ENCODE measurements around the gene MYRIP.
A peak's percentile ranks its signal among the peaks of the same experiment; 100 is the strongest.

The MYRIP gene

DNA sequence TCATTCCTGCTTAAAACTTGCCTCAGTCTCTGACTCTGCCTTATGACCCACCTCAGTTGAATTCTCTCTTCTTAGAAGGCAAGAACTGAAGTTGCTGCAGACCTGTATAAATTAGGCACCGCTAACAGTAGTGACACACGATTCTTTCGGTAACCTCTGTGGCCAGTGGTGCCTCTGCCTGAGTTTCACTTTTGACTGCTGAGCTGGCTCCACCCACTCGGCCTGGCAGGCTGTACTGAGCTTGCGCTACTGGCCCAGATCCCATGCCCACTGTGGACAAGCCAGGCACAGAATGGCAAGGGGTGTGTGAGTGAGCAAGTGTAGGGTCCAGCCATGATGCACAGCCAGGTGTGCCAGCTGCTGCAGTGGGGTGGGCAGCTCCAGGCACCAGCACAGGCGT lies 481.0 kb downstream of the MYRIP start:
- DNase-seq (ENCODE audit: low read depth), result no peak

DNA sequence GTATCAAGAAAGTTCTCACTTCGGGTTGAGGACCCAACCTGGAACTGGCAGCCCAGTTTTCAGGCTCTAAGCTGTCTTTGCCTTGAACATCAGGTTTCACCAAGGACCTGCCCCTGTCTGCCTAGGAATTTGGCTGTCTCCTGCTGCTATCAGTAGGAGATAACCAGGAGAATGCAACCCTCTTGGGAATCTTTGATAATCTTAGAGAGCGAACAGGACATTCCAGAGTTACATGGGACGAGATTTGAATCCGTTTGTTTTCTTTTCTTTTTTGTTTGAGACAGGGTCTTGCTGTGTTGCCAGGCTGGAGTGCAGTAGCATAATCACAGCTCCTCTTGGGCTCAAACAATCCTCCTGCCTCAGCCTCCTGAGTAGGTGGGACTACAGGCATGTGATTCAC lies 482.1 kb downstream of the MYRIP start:
- DNase-seq (ENCODE audit: low read depth), result no peak

GRCh38 chr3:40292637-40293349 lies 483.4 kb downstream of the MYRIP start:
- DNase-seq (ENCODE audit: low read depth), result no peak

DNA sequence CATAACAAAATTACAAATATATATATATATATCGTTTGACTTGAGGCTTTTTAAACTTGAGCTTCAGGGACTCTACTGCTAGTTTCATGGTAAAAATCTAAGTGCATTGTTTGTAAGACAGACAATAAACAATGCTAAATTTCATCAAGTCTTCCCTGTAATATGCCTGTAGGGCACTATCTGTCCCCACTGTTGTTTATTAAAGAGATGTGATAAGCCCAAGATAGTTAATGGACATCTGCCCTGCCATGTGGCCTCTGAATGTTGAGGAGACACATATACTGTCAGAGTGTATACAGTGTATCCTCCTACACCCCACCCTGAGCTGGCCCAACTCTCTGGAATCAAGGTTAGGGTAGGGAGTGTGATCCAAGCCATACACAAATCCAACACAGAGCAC lies 485.0 kb downstream of the MYRIP start:
- DNase-seq (ENCODE audit: low read depth), result no peak

DNA sequence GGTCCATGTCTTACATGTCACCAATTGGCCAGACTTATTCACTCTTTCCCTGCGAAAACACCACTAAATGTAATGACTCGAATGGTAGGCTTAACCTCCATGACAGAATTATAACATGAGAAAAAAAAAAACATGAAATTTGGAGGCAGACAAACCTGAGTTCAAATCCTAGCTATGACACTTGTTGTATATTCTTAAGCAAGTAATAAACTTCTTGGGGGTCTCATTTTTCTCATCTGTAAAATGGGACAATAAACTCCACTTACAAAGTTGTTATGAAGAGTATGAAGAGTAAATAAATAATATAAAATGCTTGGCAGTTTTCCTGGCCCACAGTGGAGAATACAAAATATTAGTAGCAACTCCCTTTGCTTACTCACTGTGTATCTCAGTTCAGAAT lies 488.7 kb downstream of the MYRIP start:
- DNase-seq (ENCODE audit: low read depth), result no peak

DNA sequence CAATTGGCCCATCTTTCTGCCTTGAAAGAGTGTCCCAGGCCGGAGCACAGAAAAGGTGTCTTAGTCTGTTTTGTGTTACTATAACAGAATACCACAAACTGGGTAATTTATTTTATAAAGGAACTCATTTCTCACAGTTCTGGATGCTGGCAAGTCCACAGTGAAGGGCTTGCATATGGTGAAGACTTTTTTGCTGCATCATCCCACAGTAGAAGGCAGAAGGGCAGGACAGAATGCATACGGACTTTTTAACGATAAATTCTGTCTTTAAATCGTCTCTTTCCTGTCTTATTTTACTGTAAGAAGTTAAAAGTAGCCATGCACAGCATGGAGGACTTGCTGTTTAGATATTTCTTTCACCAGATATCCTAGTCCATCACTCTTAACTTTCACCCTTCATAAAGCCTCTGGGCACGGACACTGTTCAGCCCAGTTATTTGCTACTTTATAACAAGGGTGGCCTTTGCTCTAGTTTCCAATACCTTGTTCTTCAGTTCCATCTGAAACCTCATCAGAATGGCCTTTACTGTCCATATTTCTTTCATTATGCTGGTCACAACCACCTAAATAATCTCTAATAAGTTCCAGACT lies 489.8 kb downstream of the MYRIP start:
- no peak for DNase-seq (ENCODE audit: low read depth)

DNA sequence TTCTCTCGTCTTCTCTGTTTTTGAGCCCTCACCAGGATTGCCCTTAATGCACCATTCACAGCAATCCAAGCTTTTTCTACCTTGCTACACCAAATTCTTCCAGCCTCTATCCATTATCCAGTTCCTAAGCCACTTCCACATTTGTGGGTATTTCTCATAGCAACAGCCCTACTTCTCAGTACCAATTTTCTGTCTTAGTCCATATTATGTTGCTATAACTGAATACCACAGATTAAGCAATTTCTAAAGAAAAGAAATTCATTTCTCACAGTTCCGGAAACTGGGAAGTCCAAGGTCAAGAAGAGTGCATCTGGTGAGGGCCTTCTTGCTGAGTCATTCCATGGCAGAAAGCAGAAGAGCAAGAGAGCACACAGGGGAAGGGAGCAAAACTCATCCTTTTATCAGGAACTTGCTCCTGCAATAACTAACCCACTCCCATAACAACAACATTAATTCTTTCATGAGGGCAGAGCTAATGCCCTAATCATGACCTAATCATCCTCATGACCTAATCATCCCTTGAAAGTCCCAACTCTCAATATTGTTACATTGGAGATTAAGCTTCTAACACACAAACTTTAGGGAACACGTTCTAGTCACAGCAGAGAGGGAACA lies 490.4 kb downstream of the MYRIP start:
- no peak for DNase-seq (ENCODE audit: low read depth)

GRCh38 chr3:40302784-40303183 lies 493.4 kb downstream of the MYRIP start:
- no peak for DNase-seq (ENCODE audit: low read depth)

DNA sequence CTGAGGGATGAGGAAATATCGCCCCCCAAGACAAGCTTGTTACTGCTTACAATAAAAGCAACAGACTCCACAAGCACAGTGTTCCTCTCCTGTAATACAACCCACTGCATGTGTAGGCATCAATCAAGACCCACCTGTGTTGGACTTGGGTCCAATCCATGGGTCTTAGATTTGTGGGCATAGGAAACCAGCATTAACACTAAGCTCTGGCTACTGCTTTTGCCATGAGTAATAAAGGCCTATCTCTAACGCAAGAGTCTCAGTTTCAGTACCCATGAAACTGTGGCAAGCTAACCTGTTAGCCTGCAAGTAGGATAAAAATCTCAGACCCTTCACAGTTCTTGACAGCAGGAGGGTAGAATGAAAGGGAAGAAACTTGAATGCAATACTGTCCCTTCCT lies 494.9 kb downstream of the MYRIP start:
- no peak for DNase-seq (ENCODE audit: low read depth)

GRCh38 chr3:40306336-40306735 lies 496.9 kb downstream of the MYRIP start:
- no peak for DNase-seq (ENCODE audit: low read depth)

DNA sequence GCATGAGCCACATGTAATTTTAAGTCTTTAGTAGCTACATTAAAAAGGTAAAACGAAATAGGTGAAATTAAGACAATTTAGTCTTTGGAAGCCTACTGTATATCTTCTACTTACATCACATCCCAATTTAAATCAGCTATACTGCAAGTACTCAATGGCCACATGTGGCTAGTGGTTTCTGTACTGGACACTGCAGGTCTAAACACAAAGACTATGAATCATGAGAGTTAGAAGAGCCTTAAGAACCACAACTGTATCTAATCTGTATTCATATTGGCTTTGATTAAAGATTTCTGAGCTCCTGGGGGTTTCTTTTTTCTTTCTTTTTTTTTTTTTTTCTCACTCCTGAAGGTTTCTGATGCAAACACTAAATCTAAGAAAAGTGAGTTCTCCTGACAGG lies 497.8 kb downstream of the MYRIP start:
- DNase-seq (ENCODE audit: low read depth), result no peak

- no peak for DNase-seq (ENCODE audit: low read depth)
These were observed 499.5 kb downstream of the MYRIP start for GRCh38 chr3:40308725-40309417.

DNA sequence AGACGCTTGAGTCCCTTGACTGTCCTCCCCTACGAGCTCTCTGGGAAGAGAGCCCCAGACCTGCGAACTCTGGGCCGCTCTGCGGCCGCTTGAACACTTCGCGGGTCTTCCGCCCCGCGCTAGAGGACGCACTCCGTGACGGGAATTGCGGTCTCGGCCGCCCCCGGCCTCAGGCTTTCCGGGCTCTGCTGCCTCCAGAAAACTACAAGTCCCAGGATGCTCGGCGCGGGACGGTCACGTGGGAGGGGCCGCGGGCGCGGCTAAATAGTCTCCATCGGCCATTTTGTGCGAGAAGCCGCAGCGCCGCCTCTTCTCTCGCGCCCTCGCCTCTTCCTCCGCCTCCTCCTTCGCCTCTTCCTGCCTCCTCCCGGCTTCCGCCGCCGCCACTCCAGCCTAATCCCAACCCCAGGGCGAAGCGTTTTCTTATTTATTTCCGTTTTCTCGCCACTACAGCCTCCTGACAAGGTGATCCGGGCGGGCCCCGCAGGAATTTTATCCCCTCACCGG lies 500.1 kb downstream of the MYRIP start, which contains the start of gene EIF1B:
Gene EIF1B (plus strand): TSS at position 290 of the 507 bp plus-strand sequence. CDS start 235 bp downstream, outside the sequence.
- peak; percentile 91 for DNase-seq (ENCODE audit: low read depth)

All from non-pigmented ciliary epithelial cell (primary cell).